Measurements from ENCODE around the gene LETM1. TPM values are rescaled to one million over a fixed set of nuclear protein-coding genes. Genes with fewer than 3 reads are reported as not detected.
"Not testable (repeated sequence)": the region's sequence is repeated elsewhere in the genome, so short reads cannot be mapped to it uniquely, and the experiment has no call there.

The LETM1 gene
- total and polyA plus RNA-seq, 2 experiments from 2014 or later, result 19.0 to 42.3 TPM

GRCh38 chr4:1851575-1852410 is 4.2 kb downstream of the LETM1 start:
- TF ChIP-seq EZH2phosphoT487 (IDR thresholded peaks at IDR 0.05; ENCODE audit: insufficient read depth, low read depth), result no peak
- no peak for TF ChIP-seq EZH2 (IDR thresholded peaks at IDR 0.05; ENCODE audit: insufficient read depth, poor library complexity, severe bottlenecking)
- no peaks in the 10 kb centered on the region for H3K4me1 ChIP-seq (ENCODE audit: insufficient read depth)
- DNase-seq, result peak; percentile 30
- H3K9me3 ChIP-seq (ENCODE audit: low read depth), result no peaks in the 10 kb centered on the region
- no peaks in the 10 kb centered on the region for H3F3A ChIP-seq (ENCODE audit: insufficient read depth)
- no peaks in the 10 kb centered on the region for H3K27me3 ChIP-seq (replicated peaks; ENCODE audit: insufficient read depth)
- H3K79me2 ChIP-seq (ENCODE audit: insufficient read depth), result peaks cover 87% of the 10 kb centered on the region
- in situ Hi-C loops (cut with MboI), result no loop called here
- no peak overlapping the region for H3K27ac ChIP-seq
- H3K9me2 ChIP-seq (ENCODE audit: insufficient read depth), result no peaks in the 10 kb centered on the region
- H2AFZ ChIP-seq, result no peak overlapping the region
- whole genome bisulfite sequencing, 2 experiments (ENCODE audit: low coverage in 1 of 2, low lambda C conversion rate in 2 of 2, missing lambda C conversion rate in 2 of 2), result 70 to 75% methylated on average over 16 of the region's 16 CpGs
- H3K4me2 ChIP-seq (ENCODE audit: unreplicated experiment), result no peak overlapping the region
- 0 out of 2 replicates have a peak, but pooled peaks cover under 1% of the 10 kb centered on the region for H3K36me3 ChIP-seq (ENCODE audit: low read depth)
- peaks cover 6% of the 10 kb centered on the region; the same call in 1 of the 2 replicates for H4K20me1 ChIP-seq (ENCODE audit: insufficient read depth)
- no peak overlapping the region for H3K4me3 ChIP-seq
- H3K9ac ChIP-seq, result no peak overlapping the region

GRCh38 chr4:1851160-1851559 is 4.8 kb downstream of the LETM1 start:
- H3K9me3 ChIP-seq (ENCODE audit: low read depth), result no peaks in the 10 kb centered on the region
- H4K20me1 ChIP-seq (ENCODE audit: insufficient read depth), result peaks cover 6% of the 10 kb centered on the region; the same call in 1 of the 2 replicates
- H3K4me1 ChIP-seq (ENCODE audit: insufficient read depth), result no peaks in the 10 kb centered on the region
- in situ Hi-C loops (cut with MboI), result no loop called here
- no peak for DNase-seq
- peaks cover 91% of the 10 kb centered on the region for H3K79me2 ChIP-seq (ENCODE audit: insufficient read depth)
- no peaks in the 10 kb centered on the region for H3F3A ChIP-seq (ENCODE audit: insufficient read depth)
- H3K27ac ChIP-seq, result no peak overlapping the region
- no peak overlapping the region for H3K4me2 ChIP-seq (ENCODE audit: unreplicated experiment)
- H3K9ac ChIP-seq, result no peak overlapping the region
- H3K36me3 ChIP-seq (ENCODE audit: low read depth), result peaks cover 7% of the 10 kb centered on the region; the same call in 1 of the 2 replicates
- no peak overlapping the region for H3K4me3 ChIP-seq
- TF ChIP-seq EZH2 (IDR thresholded peaks at IDR 0.05; ENCODE audit: insufficient read depth, poor library complexity, severe bottlenecking) (no peak), EZH2phosphoT487 (IDR thresholded peaks at IDR 0.05; ENCODE audit: insufficient read depth, low read depth) (no peak)
- no peak overlapping the region for H2AFZ ChIP-seq
- H3K27me3 ChIP-seq (replicated peaks; ENCODE audit: insufficient read depth), result no peaks in the 10 kb centered on the region
- WGBS, 2 experiments (ENCODE audit: low coverage in 1 of 2, low lambda C conversion rate in 2 of 2, missing lambda C conversion rate in 2 of 2), result 86 to 93% methylated on average over 11 of the region's 11 CpGs
- no peaks in the 10 kb centered on the region for H3K9me2 ChIP-seq (ENCODE audit: insufficient read depth)

GRCh38 chr4:1850276-1850675 is 5.7 kb downstream of the LETM1 start:
- peaks cover 6% of the 10 kb centered on the region; the same call in 1 of the 2 replicates for H4K20me1 ChIP-seq (ENCODE audit: insufficient read depth)
- in situ Hi-C loops (cut with MboI), result no loop called here

GRCh38 chr4:1846580-1846979 is 9.4 kb downstream of the LETM1 start:
- Histone ChIP-seq H4K20me1 (ENCODE audit: insufficient read depth) (peaks cover 6% of the 10 kb centered on the region; the same call in 1 of the 2 replicates), H3K36me3 (ENCODE audit: low read depth) (peaks cover 9% of the 10 kb centered on the region; the same call in 1 of the 2 replicates), H3K9ac (no peak overlapping the region), H2AFZ (no peak overlapping the region), H3K4me2 (ENCODE audit: unreplicated experiment) (no peak overlapping the region), H3K79me2 (ENCODE audit: insufficient read depth) (peaks cover 91% of the 10 kb centered on the region), H3F3A (ENCODE audit: insufficient read depth) (peaks cover 16% of the 10 kb centered on the region), H3K4me1 (ENCODE audit: insufficient read depth) (peaks cover 17% of the 10 kb centered on the region), H3K4me3 (no peak overlapping the region), H3K27ac (no peak overlapping the region), H3K9me3 (ENCODE audit: low read depth) (no peaks in the 10 kb centered on the region), H3K27me3 (replicated peaks; ENCODE audit: insufficient read depth) (no peaks in the 10 kb centered on the region), H3K9me2 (ENCODE audit: insufficient read depth) (no peaks in the 10 kb centered on the region)
- DNase-seq, result no peak
- no peak for TF ChIP-seq EZH2 (IDR thresholded peaks at IDR 0.05; ENCODE audit: insufficient read depth, poor library complexity, severe bottlenecking)
- no peak for TF ChIP-seq EZH2phosphoT487 (IDR thresholded peaks at IDR 0.05; ENCODE audit: insufficient read depth, low read depth)
- 97 to 100% methylated on average over 2 of the region's 2 CpGs for WGBS, 2 experiments (ENCODE audit: low coverage in 1 of 2, low lambda C conversion rate in 2 of 2, missing lambda C conversion rate in 2 of 2)
- in situ Hi-C loops (cut with MboI), result no loop called here

More at GRCh38 chr4:1850276-1850675, 5.7 kb downstream of the LETM1 start:
- Histone ChIP-seq H3K36me3 (ENCODE audit: low read depth) (peaks cover 9% of the 10 kb centered on the region; the same call in 1 of the 2 replicates), H3K9ac (no peak overlapping the region), H3K79me2 (ENCODE audit: insufficient read depth) (peaks cover 97% of the 10 kb centered on the region), H3K9me3 (ENCODE audit: low read depth) (no peaks in the 10 kb centered on the region), H3K4me3 (no peak overlapping the region), H3K4me2 (ENCODE audit: unreplicated experiment) (no peak overlapping the region), H3K4me1 (ENCODE audit: insufficient read depth) (no peaks in the 10 kb centered on the region), H3K9me2 (ENCODE audit: insufficient read depth) (no peaks in the 10 kb centered on the region), H2AFZ (no peak overlapping the region), H3K27me3 (replicated peaks; ENCODE audit: insufficient read depth) (no peaks in the 10 kb centered on the region), H3K27ac (no peak overlapping the region), H3F3A (ENCODE audit: insufficient read depth) (no peaks in the 10 kb centered on the region)
- no peak for DNase-seq
- WGBS, 2 experiments (ENCODE audit: low coverage in 1 of 2, low lambda C conversion rate in 2 of 2, missing lambda C conversion rate in 2 of 2), result 89% methylated on average over 10 of the region's 10 CpGs
- TF ChIP-seq EZH2 (IDR thresholded peaks at IDR 0.05; ENCODE audit: insufficient read depth, poor library complexity, severe bottlenecking) (no peak), EZH2phosphoT487 (IDR thresholded peaks at IDR 0.05; ENCODE audit: insufficient read depth, low read depth) (no peak)

GRCh38 chr4:1844618-1845017 is 11.3 kb downstream of the LETM1 start:
- H4K20me1 ChIP-seq (ENCODE audit: insufficient read depth); H3K9me2 ChIP-seq (ENCODE audit: insufficient read depth); H3K27me3 ChIP-seq (replicated peaks; ENCODE audit: insufficient read depth); H3K9ac ChIP-seq; H3K36me3 ChIP-seq (ENCODE audit: low read depth); DNase-seq; H3K9me3 ChIP-seq (ENCODE audit: low read depth); H3K27ac ChIP-seq; H2AFZ ChIP-seq; in situ Hi-C loops (cut with MboI); H3K4me3 ChIP-seq; H3K4me2 ChIP-seq (ENCODE audit: unreplicated experiment): not testable (repeated sequence)
- WGBS, 2 experiments (ENCODE audit: low coverage in 1 of 2, low lambda C conversion rate in 2 of 2, missing lambda C conversion rate in 2 of 2), result 97 to 100% methylated on average over 9 to 10 of the region's 10 CpGs
- Histone ChIP-seq H3K4me1 (ENCODE audit: insufficient read depth) (peaks cover 17% of the 10 kb centered on the region), H3F3A (ENCODE audit: insufficient read depth) (peaks cover 16% of the 10 kb centered on the region), H3K79me2 (ENCODE audit: insufficient read depth) (peaks cover 89% of the 10 kb centered on the region)
